Activated CD4-positive, alpha-beta memory T cell treated with anti-CD3 and anti-CD28 coated beads for 36 hours (primary cell): Measurements from ENCODE around the gene ORAI3. TPM values are rescaled to one million over a fixed set of nuclear protein-coding genes. Genes with fewer than 3 reads are reported as not detected.

Source experiments
- CTCF ChIA-PET: fragments of 350-600 bp; sonication (Branson Sonifier 250); formaldehyde crosslinking; loops from one replicate; lab custom pipeline; 2021; ENCODE audit warnings: antibody characterized with exemption, inconsistent platforms; lab: Charles Lee
- POLR2A ChIA-PET: fragments of 350-600 bp; sonication (Branson Sonifier 250); formaldehyde crosslinking; loops from one replicate; lab custom pipeline; 2021; ENCODE audit warnings: antibody characterized with exemption; lab: Charles Lee
- DNase-seq: peaks from one replicate; pipeline ENCODE4 v3.0.0-alpha.2; 2020
- H3K27ac Mint-ChIP-seq: one replicate; pipeline ENCODE4 v1.8.0; 2021; ENCODE audit warnings: mixed read lengths
- H3K27me3 Mint-ChIP-seq: one replicate; pipeline ENCODE4 v1.8.0; 2021; ENCODE audit warnings: mixed read lengths
- H3K36me3 Mint-ChIP-seq: one replicate; pipeline ENCODE4 v1.8.0; 2021; ENCODE audit warnings: mixed read lengths
- H3K4me1 Mint-ChIP-seq: one replicate; pipeline ENCODE4 v1.8.0; 2021; ENCODE audit warnings: low read depth, mixed read lengths
- H3K4me3 Mint-ChIP-seq: one replicate; pipeline ENCODE4 v1.8.0; 2021; ENCODE audit warnings: mild to moderate bottlenecking, mixed read lengths
- H3K9me3 Mint-ChIP-seq: one replicate; pipeline ENCODE4 v1.8.0; 2021; ENCODE audit warnings: mixed read lengths
- intact Hi-C: fragments of 100-400 bp; cut with micrococcal nuclease; formaldehyde crosslinking; loops from one replicate; pipeline ENCODE4 v1.15.1; 2023
- total RNA-seq, 2 experiments: library from RNA; stranded (reverse); gene quantifications; one replicate each; pipeline ENCODE4 v1.2.3, GENCODE V29; 2021

Gene ORAI3
- 1 to 10 TPM; 9.6 to 9.7 TPM for total RNA-seq

- peaks cover 18% of the 10 kb centered on the region for H3K4me1 Mint-ChIP-seq
- ChIA-PET POLR2A (interaction anchor here (0.6 to 2.0 kb wide), 4 partner anchors 8 to 231 kb away, joined by 3 to 7 read pairs (median 4); partner anchors contain the start of gene FUS), CTCF (interaction anchor here (0.9 to 2.0 kb wide), 4 partner anchors 7 to 194 kb away, joined by 3 to 14 read pairs (median 6); no protein-coding TSS in a partner anchor)
- H3K27ac Mint-ChIP-seq: peak within 1 kb of the TSS; percentile 68
- H3K27me3 Mint-ChIP-seq: no peaks in the 10 kb centered on the region
- intact Hi-C loops: no loop called here
- H3K36me3 Mint-ChIP-seq: peaks cover 5% of the 10 kb centered on the region
- DNase-seq: peak; percentile 67
- no peaks in the 10 kb centered on the region for H3K9me3 Mint-ChIP-seq
- H3K4me3 Mint-ChIP-seq: peak within 1 kb of the TSS; percentile 83
Observed at GRCh38 chr16:30948667-30949649, at the start of gene ORAI3. Gene ORAI3, plus strand, starts transcription at chr16:30949068. Its CDS starts 222 bp downstream, at chr16:30949290.

GRCh38 chr16:30899794-30900193, 49.1 kb upstream of the ORAI3 start:
- POLR2A ChIA-PET: interaction anchor here (2.7 kb wide), 1 partner anchor 26 kb away, joined by 14 read pairs; no protein-coding TSS in a partner anchor
- H3K36me3 Mint-ChIP-seq: no peaks in the 10 kb centered on the region
- intact Hi-C loops: no loop called here
- peaks cover 43% of the 10 kb centered on the region for H3K4me1 Mint-ChIP-seq
- DNase-seq: no peak
- no peaks in the 10 kb centered on the region for H3K9me3 Mint-ChIP-seq
- no peak overlapping the region for H3K27ac Mint-ChIP-seq
- CTCF ChIA-PET: interaction anchor here (0.6 to 4.8 kb wide), 4 partner anchors 24 to 192 kb away, joined by 3 to 164 read pairs (median 30); no protein-coding TSS in a partner anchor
- no peak overlapping the region for H3K4me3 Mint-ChIP-seq
- no peaks in the 10 kb centered on the region for H3K27me3 Mint-ChIP-seq

GRCh38 chr16:30900588-30900987, 48.3 kb upstream of the ORAI3 start:
- intact Hi-C loops: no loop called here
- Mint-ChIP-seq H3K4me1 (peaks cover 41% of the 10 kb centered on the region), H3K27ac (no peak overlapping the region), H3K9me3 (no peaks in the 10 kb centered on the region), H3K36me3 (no peaks in the 10 kb centered on the region), H3K27me3 (no peaks in the 10 kb centered on the region), H3K4me3 (no peak overlapping the region)
- ChIA-PET CTCF (interaction anchor here (1.1 to 4.8 kb wide), 8 partner anchors 8 to 98 kb away, joined by 3 to 164 read pairs (median 22); partner anchors contain the start of gene BCL7C), POLR2A (interaction anchor here (1.4 to 2.7 kb wide), 3 partner anchors 25 to 96 kb away, joined by 3 to 14 read pairs (median 5); no protein-coding TSS in a partner anchor)
- no peak for DNase-seq

GRCh38 chr16:30901201-30902028, 47.5 kb upstream of the ORAI3 start:
- no peaks in the 10 kb centered on the region for H3K27me3 Mint-ChIP-seq
- H3K9me3 Mint-ChIP-seq: no peaks in the 10 kb centered on the region
- CTCF ChIA-PET: interaction anchor here (0.6 to 4.8 kb wide), 32 partner anchors 9 to 240 kb away, joined by 3 to 164 read pairs (median 4); partner anchors contain the start of gene BCL7C
- H3K36me3 Mint-ChIP-seq: no peaks in the 10 kb centered on the region
- peaks cover 34% of the 10 kb centered on the region for H3K4me1 Mint-ChIP-seq
- no peak for DNase-seq
- intact Hi-C loops: loop anchor here (1.0 to 2.0 kb wide), 3 partner anchors 21 to 57 kb away; no protein-coding TSS in a partner anchor
- H3K4me3 Mint-ChIP-seq: peak overlapping the region; percentile 65
- POLR2A ChIA-PET: interaction anchor here (0.6 to 2.7 kb wide), 9 partner anchors 9 to 126 kb away, joined by 3 to 14 read pairs (median 5); no protein-coding TSS in a partner anchor
- peak overlapping the region; percentile 38 for H3K27ac Mint-ChIP-seq

GRCh38 chr16:30902029-30902972, 46.6 kb upstream of the ORAI3 start:
- no peaks in the 10 kb centered on the region for H3K36me3 Mint-ChIP-seq
- ChIA-PET CTCF (interaction anchor here (0.6 to 4.8 kb wide), 36 partner anchors 10 to 240 kb away, joined by 3 to 164 read pairs (median 4); partner anchors contain the start of genes BCL7C and PHKG2), POLR2A (interaction anchor here (0.5 to 2.7 kb wide), 11 partner anchors 10 to 976 kb away, joined by 3 to 14 read pairs (median 3); partner anchors contain the start of gene KCTD13)
- H3K27ac Mint-ChIP-seq: peak overlapping the region; percentile 95
- no peaks in the 10 kb centered on the region for H3K9me3 Mint-ChIP-seq
- peak overlapping the region; percentile 93 for H3K4me3 Mint-ChIP-seq
- no peaks in the 10 kb centered on the region for H3K27me3 Mint-ChIP-seq
- peaks cover 27% of the 10 kb centered on the region for H3K4me1 Mint-ChIP-seq
- peak; percentile 69 for DNase-seq
- intact Hi-C loops: loop anchor here (1.0 to 2.0 kb wide), 3 partner anchors 20 to 58 kb away; no protein-coding TSS in a partner anchor

- peak overlapping the region; percentile 95 for H3K27ac Mint-ChIP-seq
- ChIA-PET POLR2A (interaction anchor here (1.7 kb wide), 2 partner anchors 58 to 61 kb away, joined by 5 to 9 read pairs; no protein-coding TSS in a partner anchor), CTCF (interaction anchor here (0.7 to 4.8 kb wide), 20 partner anchors 11 to 155 kb away, joined by 3 to 164 read pairs (median 5); partner anchors contain the start of genes BCL7C and PHKG2)
- H3K36me3 Mint-ChIP-seq: no peaks in the 10 kb centered on the region
- intact Hi-C loops: loop anchor here (2.0 kb wide), 2 partner anchors 28 to 58 kb away; no protein-coding TSS in a partner anchor
- peak; percentile 40 for DNase-seq
- H3K27me3 Mint-ChIP-seq: no peaks in the 10 kb centered on the region
- no peaks in the 10 kb centered on the region for H3K9me3 Mint-ChIP-seq
- H3K4me3 Mint-ChIP-seq: peak overlapping the region; percentile 93
- H3K4me1 Mint-ChIP-seq: peaks cover 32% of the 10 kb centered on the region
Observed at GRCh38 chr16:30903002-30903401, 45.9 kb upstream of the ORAI3 start.

GRCh38 chr16:30903596-30903995, 45.3 kb upstream of the ORAI3 start:
- Mint-ChIP-seq H3K4me3 (no peak overlapping the region), H3K4me1 (peaks cover 32% of the 10 kb centered on the region), H3K36me3 (no peaks in the 10 kb centered on the region), H3K27ac (peak overlapping the region; percentile 95), H3K9me3 (no peaks in the 10 kb centered on the region), H3K27me3 (no peaks in the 10 kb centered on the region)
- no peak for DNase-seq
- ChIA-PET CTCF (interaction anchor here (1.6 to 4.8 kb wide), 6 partner anchors 11 to 98 kb away, joined by 4 to 164 read pairs (median 8); partner anchors contain the start of gene BCL7C), POLR2A (no interaction called here)
- intact Hi-C loops: loop anchor here (2.0 kb wide), 2 partner anchors 29 to 59 kb away; no protein-coding TSS in a partner anchor

- intact Hi-C loops: no loop called here
- DNase-seq: no peak
- H3K4me3 Mint-ChIP-seq: no peak overlapping the region
- H3K27ac Mint-ChIP-seq: peak overlapping the region; percentile 95
- H3K36me3 Mint-ChIP-seq: no peaks in the 10 kb centered on the region
- ChIA-PET POLR2A (no interaction called here), CTCF (interaction anchor here (2.1 kb wide), 1 partner anchor 59 kb away, joined by 11 read pairs; no protein-coding TSS in a partner anchor)
- no peaks in the 10 kb centered on the region for H3K27me3 Mint-ChIP-seq
- H3K4me1 Mint-ChIP-seq: peaks cover 32% of the 10 kb centered on the region
- no peaks in the 10 kb centered on the region for H3K9me3 Mint-ChIP-seq
Observed at GRCh38 chr16:30904114-30904780, 44.6 kb upstream of the ORAI3 start.

GRCh38 chr16:30907064-30907463, 41.8 kb upstream of the ORAI3 start:
- H3K36me3 Mint-ChIP-seq: no peaks in the 10 kb centered on the region

More at GRCh38 chr16:30907064-30907463, 41.8 kb upstream of the ORAI3 start:
- no peak overlapping the region for H3K4me3 Mint-ChIP-seq
- H3K27ac Mint-ChIP-seq: no peak overlapping the region
- intact Hi-C loops: no loop called here
- peaks cover 21% of the 10 kb centered on the region for H3K4me1 Mint-ChIP-seq
- no peak for DNase-seq
- CTCF ChIA-PET: interaction anchor here (1.3 to 2.6 kb wide), 2 partner anchors 47 to 62 kb away, joined by 5 to 12 read pairs; no protein-coding TSS in a partner anchor
- POLR2A ChIA-PET: no interaction called here
- H3K9me3 Mint-ChIP-seq: no peaks in the 10 kb centered on the region
- H3K27me3 Mint-ChIP-seq: no peaks in the 10 kb centered on the region
